Activated naive CD4-positive, alpha-beta T cell treated with anti-CD3 and anti-CD28 coated beads, Interleukin-2, amount 50 U/mL, for 16 hours (primary cell): ENCODE data around the gene CCDC13.

Experiments used
- DNase-seq: peaks from one replicate; pipeline ENCODE4 v3.0.0-alpha.2; 2020

CCDC13 gene

DNA sequence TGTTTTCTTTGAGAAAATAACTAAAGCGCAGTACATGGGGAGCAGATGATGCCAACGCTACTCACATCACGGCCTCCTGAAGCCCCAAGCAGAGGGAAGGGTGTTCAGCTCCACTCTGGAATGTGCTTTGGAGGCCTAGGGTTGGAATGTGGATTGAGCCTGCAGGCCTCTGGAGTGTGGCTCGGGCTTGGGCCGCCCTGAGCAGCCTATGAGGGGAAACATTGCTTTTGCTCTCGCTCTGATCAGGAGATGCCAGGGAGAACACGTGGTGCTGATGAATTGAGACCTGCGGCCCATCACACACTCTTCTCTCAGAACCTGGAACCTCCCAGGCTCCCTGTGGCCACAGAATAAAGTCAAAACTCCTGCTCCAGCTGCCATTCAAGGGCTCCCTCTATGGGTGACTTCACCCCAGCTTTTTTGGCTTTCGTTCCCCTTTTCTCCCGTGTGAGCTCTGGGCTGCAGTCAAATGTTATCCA is 23.3 kb downstream of the CCDC13 start:
- no peak for DNase-seq

DNA sequence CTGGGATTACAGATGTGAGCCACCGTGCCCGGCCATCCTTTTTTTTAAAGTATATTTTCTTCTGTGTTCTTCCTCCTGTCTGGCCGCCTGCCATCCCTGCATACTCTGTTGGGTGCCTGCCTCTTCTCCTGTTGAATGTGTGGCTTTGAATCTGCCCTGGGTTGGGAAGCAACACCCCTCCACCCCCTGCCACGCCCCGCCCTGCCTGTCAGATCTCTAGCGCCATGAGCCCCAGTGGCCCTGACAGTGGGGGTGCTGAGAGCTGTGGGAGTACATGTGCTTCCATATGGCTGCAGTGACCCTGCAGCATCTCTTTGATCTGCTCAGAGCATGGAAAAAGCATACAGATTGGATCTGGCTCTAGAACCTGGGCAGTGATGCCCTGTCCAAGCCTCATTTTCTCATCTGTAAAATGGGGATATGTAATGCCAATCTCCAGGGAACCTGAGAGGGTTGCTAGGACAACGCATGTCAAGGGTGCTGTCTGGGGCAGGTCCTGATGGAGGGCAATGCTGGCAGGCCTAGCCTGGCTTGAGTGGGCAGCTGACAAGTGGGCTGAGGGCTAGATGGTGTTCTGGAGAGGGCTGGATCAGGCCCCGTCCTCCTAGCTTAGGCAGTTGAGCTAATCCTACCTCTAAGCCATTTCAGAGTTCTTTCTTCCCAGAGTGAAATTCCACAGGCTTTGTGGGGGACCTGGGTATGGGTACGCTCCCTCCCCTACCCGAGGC is 23.9 kb downstream of the CCDC13 start:
- no peak for DNase-seq

GRCh38 chr3:42747581-42747980 is 25.5 kb downstream of the CCDC13 start:
- no peak for DNase-seq

GRCh38 chr3:42746455-42747450 is 26.3 kb downstream of the CCDC13 start:
- no peak for DNase-seq

DNA sequence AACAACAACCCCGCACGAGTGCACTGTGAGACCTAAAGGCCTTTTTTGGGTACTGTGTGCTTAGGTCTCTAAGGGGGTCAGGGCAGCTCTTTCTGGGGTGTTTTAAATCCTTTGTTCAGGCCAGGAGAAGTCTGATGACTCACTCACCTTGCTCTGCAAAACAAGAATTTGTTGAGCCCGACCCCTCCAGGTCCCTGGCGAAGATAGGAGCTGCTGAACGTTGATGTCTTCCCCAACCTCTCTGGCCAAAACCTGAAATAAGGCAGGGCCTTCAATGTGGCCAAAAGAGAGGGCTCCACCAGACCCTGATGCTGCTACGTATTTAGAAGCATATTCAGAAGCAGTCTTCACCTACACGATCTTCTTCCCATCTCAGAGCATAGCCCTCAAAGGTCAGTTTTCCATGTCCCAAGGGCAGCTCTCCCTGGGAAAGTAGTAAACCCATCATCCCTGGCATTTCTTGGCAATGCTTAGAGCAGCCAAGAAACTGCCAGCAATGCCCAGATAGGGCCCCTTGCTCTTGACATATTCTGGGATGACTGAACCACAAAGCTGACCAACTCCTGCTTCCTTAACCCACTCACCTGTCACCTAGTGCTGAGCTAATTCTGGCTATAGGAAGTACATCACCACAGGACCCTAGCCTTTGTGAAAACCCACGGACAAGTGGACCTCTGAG is 27.1 kb downstream of the CCDC13 start:
- DNase-seq, result no peak

DNA sequence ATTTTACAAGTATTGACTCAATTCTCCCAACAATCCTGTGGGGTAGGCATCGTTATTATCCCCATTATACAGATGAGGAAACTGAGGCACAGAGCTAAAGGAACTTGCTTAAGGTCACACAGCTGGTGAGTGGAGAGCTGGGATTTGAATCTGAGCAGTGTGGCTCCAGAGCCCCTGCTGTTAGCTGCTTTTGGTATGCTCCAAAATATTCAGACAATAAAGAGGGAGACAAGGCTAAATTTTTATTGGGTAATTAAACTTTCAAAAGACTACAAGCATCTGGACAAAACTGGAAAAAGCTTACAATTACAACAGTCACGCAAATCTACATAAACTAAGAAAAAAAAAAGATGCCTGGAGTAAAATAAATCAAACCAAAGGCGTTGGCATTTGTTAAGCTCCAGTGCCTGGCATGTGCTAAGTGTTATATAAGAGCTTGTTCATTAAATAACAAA is 27.7 kb downstream of the CCDC13 start:
- DNase-seq, result no peak

DNA sequence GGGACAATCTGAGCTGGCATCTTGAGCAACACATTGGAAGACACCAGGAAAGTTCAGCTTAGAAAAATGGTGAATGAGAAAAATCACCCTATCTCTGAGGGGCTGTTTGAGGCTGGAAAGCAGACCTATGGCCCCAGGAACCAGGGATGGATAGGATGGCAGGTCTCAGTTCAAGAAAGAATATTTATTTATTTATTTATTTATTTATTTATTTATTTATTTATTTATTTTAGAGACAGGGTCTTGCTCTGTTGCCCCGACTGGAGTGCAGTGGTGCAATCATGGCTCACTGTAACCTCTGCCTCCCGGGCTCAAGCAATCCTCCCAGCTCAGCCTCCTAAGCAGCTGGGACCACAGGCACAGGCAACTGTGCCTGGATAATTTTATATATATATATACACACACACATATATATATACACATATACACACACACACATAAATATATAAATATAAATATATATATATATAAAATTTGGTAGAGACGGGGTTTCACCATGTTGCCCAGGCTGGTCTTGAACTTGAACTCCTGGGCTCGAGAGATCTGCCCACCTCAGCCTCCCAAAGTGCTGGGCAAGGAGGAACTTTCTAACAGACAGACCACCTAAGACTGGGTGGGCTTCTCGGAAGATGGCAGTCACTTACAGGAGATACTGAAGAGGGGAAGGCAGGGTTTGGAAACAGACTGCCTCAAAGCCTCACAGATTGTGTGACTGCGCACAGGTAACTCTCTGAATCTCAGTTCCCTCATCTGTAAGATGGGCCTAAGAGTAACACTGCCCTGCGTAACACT is 29.7 kb downstream of the CCDC13 start:
- DNase-seq, result no peak

GRCh38 chr3:42742688-42743087 is 30.4 kb downstream of the CCDC13 start:
- DNase-seq, result no peak

DNA sequence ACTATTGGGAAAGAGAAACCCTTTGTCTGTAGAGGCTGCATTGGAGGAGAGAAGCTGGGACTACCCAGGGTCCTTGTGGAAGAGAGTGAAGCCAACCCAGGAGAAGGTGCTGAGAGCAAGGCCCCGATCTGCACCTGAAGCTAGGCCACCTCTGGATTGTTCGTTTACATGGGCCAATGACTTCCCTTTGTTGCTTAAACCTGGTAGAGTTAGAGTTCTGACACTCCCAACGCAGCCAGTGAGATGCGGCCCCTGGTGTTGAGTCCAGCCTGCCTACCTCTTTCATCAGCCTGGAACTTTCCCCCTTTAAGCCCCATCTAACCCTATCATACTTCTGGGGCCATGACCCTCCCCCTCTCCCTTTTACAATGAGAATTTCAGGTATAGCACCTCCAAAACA is 30.8 kb downstream of the CCDC13 start:
- DNase-seq, result no peak

- no peak for DNase-seq
Observed at GRCh38 chr3:42741796-42742195, 31.3 kb downstream of the CCDC13 start.

GRCh38 chr3:42739401-42740158 is 33.5 kb downstream of the CCDC13 start:
- no peak for DNase-seq

DNA sequence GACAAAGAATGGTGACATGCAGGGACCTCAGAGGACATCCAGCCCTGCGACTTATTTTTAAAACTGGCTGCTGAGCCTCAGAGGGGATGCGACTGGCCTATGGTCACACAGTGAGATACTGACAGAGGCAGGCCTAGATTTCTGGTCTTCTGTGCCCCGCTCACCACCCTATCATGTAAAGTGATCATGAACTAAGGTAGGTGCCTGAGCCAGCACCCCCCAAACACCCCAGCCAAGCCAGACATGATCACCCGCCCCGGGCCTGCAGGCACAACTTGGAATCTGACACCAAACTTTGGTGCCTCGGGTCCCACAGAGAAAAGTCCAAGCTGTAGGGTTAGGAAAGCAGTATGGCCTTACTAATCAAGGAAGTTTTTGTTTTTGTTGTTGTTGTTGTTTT is 36.5 kb downstream of the CCDC13 start:
- DNase-seq, result no peak

DNA sequence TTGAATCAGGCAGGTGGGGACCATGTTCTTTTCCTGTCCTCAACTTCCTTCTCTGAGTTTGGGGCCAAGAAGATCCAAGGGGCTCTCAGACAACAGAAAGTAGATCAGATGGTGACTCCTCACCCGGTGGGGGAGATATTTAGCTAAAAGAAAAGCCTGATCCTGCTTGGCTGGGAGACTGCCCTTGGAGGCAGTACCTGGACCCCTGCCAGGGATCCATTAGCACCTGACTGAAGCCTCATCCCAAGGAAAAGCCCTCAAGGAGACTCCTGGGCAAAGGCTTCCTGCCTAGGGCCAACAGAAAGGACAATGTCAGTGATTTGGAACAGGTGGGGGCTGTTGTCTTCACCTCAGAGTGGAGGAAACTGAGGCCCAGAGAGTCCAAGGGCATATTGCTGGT is 37.0 kb downstream of the CCDC13 start:
- no peak for DNase-seq

- DNase-seq, result no peak
Observed at GRCh38 chr3:42735615-42736014, 37.4 kb downstream of the CCDC13 start.

GRCh38 chr3:42735019-42735418 is 38.0 kb downstream of the CCDC13 start:
- DNase-seq, result no peak

- DNase-seq, result no peak
Observed at GRCh38 chr3:42734263-42734860, 38.7 kb downstream of the CCDC13 start.

DNA sequence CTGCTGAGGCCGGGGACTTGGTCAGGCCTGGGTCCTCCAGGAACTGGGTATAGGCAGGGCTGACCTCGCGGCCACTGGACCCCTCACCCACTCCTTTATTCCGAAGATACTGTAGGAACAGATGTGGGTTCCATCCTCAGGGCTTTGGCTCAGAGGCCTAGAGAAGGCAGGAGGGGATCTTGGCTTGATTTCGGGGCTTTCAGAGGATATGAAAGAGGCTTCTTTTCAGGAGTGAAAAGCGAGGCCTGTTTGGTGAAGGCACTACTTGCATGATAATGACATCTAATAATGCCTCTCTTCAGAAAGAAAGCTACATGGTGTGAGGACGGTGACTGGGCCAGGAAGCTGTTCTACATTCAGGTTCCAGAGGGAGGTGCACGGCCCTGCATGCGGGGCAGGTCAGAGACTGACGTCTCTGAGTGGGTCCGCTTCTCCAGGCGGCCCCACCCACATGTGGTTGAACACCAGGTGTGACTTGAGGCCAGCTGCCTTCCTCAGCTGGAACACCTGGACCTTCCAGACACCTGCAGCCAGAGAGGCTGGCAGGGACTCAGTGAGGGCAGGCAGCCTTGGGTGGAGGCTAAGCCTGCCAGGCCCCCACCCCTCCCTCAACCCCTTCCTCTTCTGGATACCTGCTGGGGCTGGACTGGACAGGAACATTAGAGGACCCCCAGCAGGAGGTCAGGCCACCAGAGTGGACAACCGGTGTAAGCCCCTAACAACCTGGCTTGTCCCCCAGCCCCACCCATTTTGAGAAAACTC is 39.4 kb downstream of the CCDC13 start:
- no peak for DNase-seq

GRCh38 chr3:42732829-42733459 is 40.1 kb downstream of the CCDC13 start:
- DNase-seq, result no peak

GRCh38 chr3:42732196-42732828 is 40.7 kb downstream of the CCDC13 start:
- no peak for DNase-seq
